HCT116 (cell line): Measurements from ENCODE around the gene HCST. TPM values are rescaled to one million over a fixed set of nuclear protein-coding genes. Genes with fewer than 3 reads are reported as not detected.

ENCODE experiments used
- ATAC-seq: fragments of 200-7000 bp; cut with Tn5 transposase; 2 replicates; pipeline ENCODE4 v1.9.1; 2020; ENCODE audit warnings: mild to moderate bottlenecking, moderate library complexity
- BruUV-seq: library from RNA; stranded (reverse); fragments of 400-500 nt; replicated peaks from 2 replicates; lab custom pipeline; 2021; lab: Mats Ljungman, UMichigan
- CTCF ChIA-PET: fragments of 300-600 bp; sonication (Branson Sonifier 250); formaldehyde crosslinking; loops from one replicate; lab custom pipeline; 2021; ENCODE audit warnings: antibody characterized with exemption; lab: Charles Lee
- POLR2A ChIA-PET: fragments of 300-600, 350-600 bp; sonication (Branson Sonifier 250); formaldehyde crosslinking; loops from one replicate; lab custom pipeline; 2021; ENCODE audit warnings: antibody characterized with exemption; lab: Charles Lee
- RAD21 ChIA-PET, 2 experiments: fragments of 300-600 bp; sonication (Branson Sonifier 250); formaldehyde crosslinking; loops; one replicate each; lab custom pipeline; 2023; ENCODE audit warnings: low total read pairs in 2 of 2; ENCODE audit not compliant: uncharacterized antibody in 2 of 2, unreplicated experiment in 2 of 2, low non-redundant PET in 1 of 2; lab: Charles Lee
- DNase-seq: peaks from one replicate; pipeline ENCODE4 v3.0.0-alpha.2; 2010; ENCODE audit warnings: low read depth, low spot score
- H2AFZ ChIP-seq: fragments of 200-600 bp; shearing (Covaris generic), sonication (generic); 2 replicates; pipeline ENCODE4 v1.6.1; 2017; ENCODE audit warnings: low read depth, mixed run types, mixed read lengths, antibody characterized with exemption, low read length; ENCODE audit not compliant: poor library complexity, severe bottlenecking
- H3K27ac ChIP-seq: 2 replicates; pipeline ENCODE4 v1.5.1; 2012; ENCODE audit warnings: low read depth, low read length
- H3K27me3 ChIP-seq: fragments of 200-600 bp; sonication (generic); 2 replicates; pipeline ENCODE4 v1.6.1; 2016; ENCODE audit warnings: mixed run types, low read length, mixed read lengths; ENCODE audit not compliant: insufficient read depth
- H3K36me3 ChIP-seq, 2 experiments: fragments of 200-500 bp in 1 of 2; fragments of 200-600 bp in 1 of 2; sonication (Bioruptor generic) in 1 of 2; sonication (generic) in 1 of 2; 2 replicates each; pipeline versions ENCODE4 v1.5.1 to v1.6.1; 2014 to 2016; ENCODE audit warnings: low read length in 2 of 2, inconsistent platforms in 1 of 2, mixed read lengths in 1 of 2, mixed run types in 1 of 2; ENCODE audit not compliant: insufficient read depth in 2 of 2, control insufficient read depth in 1 of 2
- H3K4me1 ChIP-seq, 2 experiments: fragments of 200-600 bp in 1 of 2; sonication (generic) in 1 of 2; 2 replicates each; pipeline versions ENCODE4 v1.5.1 to v1.6.1; 2012 to 2017; ENCODE audit warnings: low read length in 2 of 2, inconsistent platforms in 1 of 2, mild to moderate bottlenecking in 1 of 2, mixed read lengths in 1 of 2, mixed run types in 1 of 2, moderate library complexity in 1 of 2; ENCODE audit not compliant: insufficient read depth in 2 of 2, control insufficient read depth in 1 of 2
- H3K4me2 ChIP-seq: fragments of 200-600 bp; sonication (generic); 2 replicates; pipeline ENCODE4 v1.6.1; 2017; ENCODE audit warnings: mixed run types, low read length, mixed read lengths
- H3K4me3 ChIP-seq, 2 experiments: fragments of 200-600 bp in 1 of 2; sonication (generic) in 1 of 2; replicated peaks in 1 of 2; 2 replicates each; pipeline ENCODE4 v1.5.1; 2011 to 2016; ENCODE audit warnings: low read length in 2 of 2, control low read depth in 1 of 2, low read depth in 1 of 2, mild to moderate bottlenecking in 1 of 2, mixed read lengths in 1 of 2, mixed run types in 1 of 2
- H3K79me2 ChIP-seq: fragments of 200-600 bp; sonication (generic); 2 replicates; pipeline ENCODE4 v1.6.1; 2017; ENCODE audit warnings: mild to moderate bottlenecking, mixed run types, low read length, moderate library complexity, mixed read lengths; ENCODE audit not compliant: insufficient read depth
- H3K9ac ChIP-seq: fragments of 200-600 bp; sonication (generic); 2 replicates; pipeline ENCODE4 v1.6.1; 2016; ENCODE audit warnings: low read length, mixed read lengths
- H3K9me2 ChIP-seq: fragments of 200-600 bp; sonication (generic), shearing (Covaris generic); 2 replicates; pipeline ENCODE4 v1.6.1; 2017; ENCODE audit warnings: mixed run types, mild to moderate bottlenecking, moderate library complexity; ENCODE audit not compliant: insufficient read depth
- H3K9me3 ChIP-seq, 2 experiments: fragments of 200-500 bp in 1 of 2; fragments of 200-600 bp in 1 of 2; sonication (Bioruptor generic) in 1 of 2; sonication (generic) in 1 of 2; 2 replicates each; pipeline ENCODE4 v1.6.1; 2014 to 2017; ENCODE audit warnings: low read length in 2 of 2, mixed read lengths in 2 of 2, inconsistent platforms in 1 of 2, low read depth in 1 of 2, mild to moderate bottlenecking in 1 of 2, mixed run types in 1 of 2, moderate library complexity in 1 of 2; ENCODE audit not compliant: control insufficient read depth in 1 of 2, insufficient read depth in 1 of 2
- H4K20me1 ChIP-seq: fragments of 200-600 bp; sonication (generic), shearing (Covaris generic); 2 replicates; pipeline ENCODE4 v1.6.1; 2017; ENCODE audit warnings: mixed run types, mild to moderate bottlenecking, moderate library complexity; ENCODE audit not compliant: insufficient read depth
- CEBPB ChIP-seq: IDR thresholded peaks from 2 replicates; pipeline ENCODE4 v1.6.1; 2012; ENCODE audit warnings: low read depth
- EGR1 ChIP-seq: IDR thresholded peaks from 2 replicates; pipeline ENCODE4 v1.6.1; 2012; ENCODE audit warnings: low read depth
- ELF1 ChIP-seq: IDR thresholded peaks from 2 replicates; pipeline ENCODE4 v1.6.1; 2012; ENCODE audit warnings: low read depth, borderline replicate concordance
- EZH2 ChIP-seq: fragments of 200-600 bp; sonication (generic); IDR thresholded peaks from 2 replicates; pipeline ENCODE4 v1.6.1; 2017; ENCODE audit warnings: antibody characterized with exemption, mixed run types
- FOSL1 ChIP-seq: IDR thresholded peaks from 2 replicates; pipeline ENCODE4 v1.6.1; 2012; ENCODE audit warnings: low read depth
- SP1 ChIP-seq: IDR thresholded peaks from 2 replicates; pipeline ENCODE4 v1.6.1; 2012; ENCODE audit warnings: low read depth
- ZNF274 ChIP-seq: fragments of 200-500 bp; sonication (Bioruptor generic); IDR thresholded peaks from 2 replicates; pipeline ENCODE4 v1.6.1; 2014; ENCODE audit warnings: mild to moderate bottlenecking, low read depth, low read length, inconsistent platforms
- intact Hi-C: fragments of 100-400 bp; cut with micrococcal nuclease; formaldehyde crosslinking; loops from 2 replicates; pipeline ENCODE4 v1.10.0; 2022
- total RNA-seq: library from RNA; stranded (reverse); gene quantifications from one replicate; pipeline ENCODE4 v1.2.1, GENCODE V29; 2021; ENCODE audit not compliant: unreplicated experiment
- TF ChIP-seq, protein P1 (sequence below): IDR thresholded peaks from 2 replicates; pipeline ENCODE4 v1.6.1; 2011; ENCODE audit warnings: mild to moderate bottlenecking, low read length, moderate library complexity; ENCODE audit not compliant: insufficient replicate concordance; ENCODE audit errors: extremely low read depth

Gene HCST
- total RNA-seq, 1 experiment from 2014 or later: 1.2 TPM

DNA sequence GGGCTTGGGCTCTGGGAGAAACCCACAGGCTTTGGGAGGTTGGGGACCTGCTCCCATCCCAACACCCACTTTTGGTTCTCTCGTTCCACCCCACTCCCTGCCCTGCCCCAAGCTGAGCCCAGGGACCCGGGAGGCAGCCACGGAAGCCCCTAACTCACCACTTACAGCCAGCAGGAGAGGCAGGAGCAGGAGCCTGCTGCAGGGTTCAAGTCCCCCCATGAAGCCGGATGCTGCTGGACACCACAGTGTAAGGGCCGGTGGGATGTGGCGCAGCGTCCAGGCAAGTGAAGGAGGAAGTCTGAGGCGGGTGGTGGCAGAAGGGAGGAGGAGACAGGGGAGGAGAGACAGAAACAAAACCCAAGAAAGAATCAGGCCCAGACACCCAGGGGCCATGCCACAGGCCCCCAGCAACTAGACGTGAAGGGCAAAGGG, 5.7 kb downstream of the HCST start, which contains the start of gene TYROBP:
Gene TYROBP, minus strand, starts transcription at position 286 of the 432 bp plus-strand sequence. Its CDS starts 67 bp downstream, at position 219.
- no TSS peak for BruUV-seq
- ATAC-seq (no peak), DNase-seq (no peak)
- POLR2A ChIA-PET: no interaction called here
- H3K4me1 ChIP-seq: peaks cover 19 to 43% of the 10 kb centered on the region in 2 experiments
- H3K9ac ChIP-seq: no peak within 1 kb of the TSS
- no peak within 1 kb of the TSS for H3K27ac ChIP-seq
- no peaks in the 10 kb centered on the region for H3K9me3 ChIP-seq
- intact Hi-C loops: no loop called here
- H2AFZ ChIP-seq: no peak within 1 kb of the TSS
- no peaks in the 10 kb centered on the region for H3K9me2 ChIP-seq
- H3K36me3 ChIP-seq: no peaks in the 10 kb centered on the region
- no peaks in the 10 kb centered on the region for H3K27me3 ChIP-seq
- H4K20me1 ChIP-seq: no peaks in the 10 kb centered on the region
- peak within 1 kb of the TSS; percentile 25; the same call in 1 of the 2 replicates for H3K4me2 ChIP-seq
- CTCF ChIA-PET: no interaction called here
- TF ChIP-seq EGR1 (no peak), SP1 (no peak), CEBPB (no peak), ELF1 (no peak), FOSL1 (no peak), ZNF274 (no peak), EZH2 (no peak)
- TF ChIP-seq, protein P1, sequence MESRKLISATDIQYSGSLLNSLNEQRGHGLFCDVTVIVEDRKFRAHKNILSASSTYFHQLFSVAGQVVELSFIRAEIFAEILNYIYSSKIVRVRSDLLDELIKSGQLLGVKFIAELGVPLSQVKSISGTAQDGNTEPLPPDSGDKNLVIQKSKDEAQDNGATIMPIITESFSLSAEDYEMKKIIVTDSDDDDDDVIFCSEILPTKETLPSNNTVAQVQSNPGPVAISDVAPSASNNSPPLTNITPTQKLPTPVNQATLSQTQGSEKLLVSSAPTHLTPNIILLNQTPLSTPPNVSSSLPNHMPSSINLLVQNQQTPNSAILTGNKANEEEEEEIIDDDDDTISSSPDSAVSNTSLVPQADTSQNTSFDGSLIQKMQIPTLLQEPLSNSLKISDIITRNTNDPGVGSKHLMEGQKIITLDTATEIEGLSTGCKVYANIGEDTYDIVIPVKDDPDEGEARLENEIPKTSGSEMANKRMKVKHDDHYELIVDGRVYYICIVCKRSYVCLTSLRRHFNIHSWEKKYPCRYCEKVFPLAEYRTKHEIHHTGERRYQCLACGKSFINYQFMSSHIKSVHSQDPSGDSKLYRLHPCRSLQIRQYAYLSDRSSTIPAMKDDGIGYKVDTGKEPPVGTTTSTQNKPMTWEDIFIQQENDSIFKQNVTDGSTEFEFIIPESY: no peak
- no peak within 1 kb of the TSS for H3K4me3 ChIP-seq
- RAD21 ChIA-PET: no interaction called here
- no peaks in the 10 kb centered on the region for H3K79me2 ChIP-seq
